K562 (cell line): ENCODE data around the gene TMEM131. TPM values are rescaled to one million over a fixed set of nuclear protein-coding genes. Genes with fewer than 3 reads are reported as not detected.

Source experiments
- ATAC-seq: fragments of 200-7000 bp; cut with Tn5 transposase; 3 replicates; pipeline ENCODE4 v1.9.1; 2020; ENCODE audit warnings: moderate library complexity
- BruUV-seq: library from RNA; stranded (reverse); fragments of 400-500 nt; replicated peaks from 2 replicates; lab custom pipeline; 2021; lab: Mats Ljungman, UMichigan
- CTCF ChIA-PET: fragments of 300-600 bp; formaldehyde crosslinking; extraction: SDS; loops from one replicate; lab custom pipeline; 2021; ENCODE audit warnings: low intra/inter-chr PET ratio; lab: Yijun Ruan, JAX
- POLR2A ChIA-PET: fragments of 300-600, 350-650 bp; sonication (Branson Sonifier 250); formaldehyde crosslinking; extraction: SDS; loops from one replicate; lab custom pipeline; 2021; ENCODE audit warnings: antibody characterized with exemption, inconsistent platforms; lab: Yijun Ruan, JAX
- DNase-seq, 4 experiments: peaks; one replicate each; pipeline versions ENCODE4 v3.0.0 to v3.0.0-alpha.2; 2011 to 2018; ENCODE audit warnings: low spot score in 3 of 4, mixed read lengths in 3 of 4; ENCODE audit errors: extremely low read depth in 1 of 4
- FAIRE-seq: peaks from 2 replicates; lab custom pipeline; 2011; peaks lifted over from hg19 to GRCh38; lab: Jason Lieb, UNC
- H2AFZ ChIP-seq: 2 replicates; pipeline ENCODE4 v1.6.0; 2011; ENCODE audit warnings: low read depth, low read length, control low read depth, inconsistent platforms
- H3K27ac ChIP-seq: fragments of 200-600 bp; 3 replicates; pipeline ENCODE4 v1.8.0; 2011; ENCODE audit warnings: low read depth, mild to moderate bottlenecking, control low read depth, inconsistent platforms, low read length, moderate library complexity, mixed read lengths; ENCODE audit errors: extremely low read depth
- H3K27me3 ChIP-seq, 2 experiments: fragments of 300-600 bp in 1 of 2; 2 replicates in 1 of 2; 3 replicates in 1 of 2; pipeline versions ENCODE4 v1.6.0 to v1.8.0; 2011; ENCODE audit warnings: inconsistent platforms in 2 of 2, low read length in 2 of 2, mild to moderate bottlenecking in 1 of 2, mixed read lengths in 1 of 2, moderate library complexity in 1 of 2; ENCODE audit not compliant: control insufficient read depth in 2 of 2, insufficient read depth in 2 of 2
- H3K36me3 ChIP-seq: fragments of 300-600 bp; 3 replicates; pipeline ENCODE4 v1.8.0; 2011; ENCODE audit warnings: mild to moderate bottlenecking, low read length, inconsistent platforms; ENCODE audit not compliant: control insufficient read depth, insufficient read depth
- H3K4me1 ChIP-seq, 2 experiments: fragments of 200-600 bp in 1 of 2; replicated peaks in 1 of 2; 2 replicates in 1 of 2; 3 replicates in 1 of 2; pipeline versions ENCODE4 v1.5.1 to v1.8.0; 2011; ENCODE audit warnings: inconsistent platforms in 2 of 2, low read length in 2 of 2, mild to moderate bottlenecking in 1 of 2, mixed read lengths in 1 of 2, moderate library complexity in 1 of 2; ENCODE audit not compliant: control insufficient read depth in 2 of 2, insufficient read depth in 2 of 2
- H3K4me2 ChIP-seq: 2 replicates; pipeline ENCODE4 v1.6.1; 2011; ENCODE audit warnings: low read length, control low read depth, inconsistent platforms, mixed read lengths; ENCODE audit not compliant: insufficient read depth
- H3K4me3 ChIP-seq: fragments of 200-600 bp; sonication (generic), shearing (Covaris generic); 2 replicates; pipeline ENCODE4 v1.5.1; 2016; ENCODE audit warnings: control low read depth, inconsistent platforms
- H3K79me2 ChIP-seq: fragments of 200-600 bp; 3 replicates; pipeline ENCODE4 v1.8.0; 2011; ENCODE audit warnings: low read length, inconsistent platforms; ENCODE audit not compliant: control insufficient read depth, insufficient read depth
- H3K9ac ChIP-seq, 2 experiments: 2 replicates each; pipeline versions ENCODE4 v1.6.0 to v1.6.1; 2011; ENCODE audit warnings: low read depth in 2 of 2, low read length in 2 of 2, control low read depth in 1 of 2, inconsistent platforms in 1 of 2, mild to moderate bottlenecking in 1 of 2, mixed read lengths in 1 of 2; ENCODE audit not compliant: insufficient read depth in 1 of 2
- H3K9me1 ChIP-seq: one replicate; pipeline ENCODE4 v1.6.0; 2011; ENCODE audit warnings: inconsistent platforms, mild to moderate bottlenecking, low read length, moderate library complexity; ENCODE audit not compliant: control insufficient read depth, insufficient read depth
- H3K9me3 ChIP-seq: replicated peaks from 2 replicates; pipeline ENCODE4 v1.5.1; 2011; ENCODE audit warnings: low read depth, low read length, inconsistent platforms; ENCODE audit not compliant: control insufficient read depth, insufficient read depth
- H4K20me1 ChIP-seq: replicated peaks from 2 replicates; pipeline ENCODE4 v1.6.1; 2011; ENCODE audit warnings: low read length, inconsistent platforms, mixed read lengths; ENCODE audit not compliant: control insufficient read depth, insufficient read depth
- BCOR ChIP-seq: fragments of 450-650 bp; IDR thresholded peaks from 2 replicates; pipeline ENCODE4 v1.6.1; 2016
- ZFP36 ChIP-seq: fragments of 150-350 bp; IDR thresholded peaks from 2 replicates; pipeline ENCODE4 v1.6.1; 2018; ENCODE audit warnings: low read length, low read depth; ENCODE audit not compliant: partially characterized antibody
- WGBS: fragments of 100-300 bp; shearing (Covaris generic); methylation state at CpG from one replicate; pipeline ENCODE4 v1.1.6; 2016; ENCODE audit warnings: low coverage, mixed read lengths; ENCODE audit not compliant: insufficient coverage; ENCODE audit errors: missing lambda C conversion rate; 5-methylcytosine and 5-hydroxymethylcytosine counted together
- in situ Hi-C: fragments of 300-500 bp; cut with MboI; formaldehyde crosslinking; loops from 4 replicates; pipeline ENCODE4 v1.15.0; 2018; ENCODE audit warnings: inconsistent platforms, mixed read lengths
- intact Hi-C: fragments of 100-400 bp; cut with micrococcal nuclease; formaldehyde crosslinking; loops from 2 replicates; pipeline ENCODE4 v1.14.2; 2022
- polyA plus RNA-seq, 8 experiments: library from polyadenylated mRNA; depleted of rRNA in 4 of 8; stranded (reverse) in 5 of 8; unstranded in 3 of 8; fragments of >200 nt; fragmentation: Nextera tagmentation in 2 of 8; fragmentation: Illumina TruSeq in 1 of 8; extraction: Ambion mirVana in 2 of 8; extraction: Trizol in 1 of 8; gene quantifications; 2 replicates each; pipeline versions ENCODE4 v1.2.1 to v1.2.3, GENCODE V29; 2011 to 2014; ENCODE audit warnings: inconsistent platforms in 1 of 8, missing spikeins in 1 of 8
- total RNA-seq, 7 experiments: library from RNA; depleted of rRNA in 6 of 7; stranded (reverse); fragments of >200 nt in 6 of 7; fragmentation: Illumina TruSeq in 2 of 7; extraction: Trizol in 2 of 7; gene quantifications; 2 replicates each; pipeline versions ENCODE4 v1.2.1 to v1.2.3, GENCODE V29; 2011 to 2021; ENCODE audit warnings: low replicate concordance in 1 of 7
- TF ChIP-seq, protein P1 (sequence below): fragments of 450-650 bp; IDR thresholded peaks from one replicate; pipeline ENCODE4 v1.6.1; 2018; ENCODE audit warnings: mild to moderate bottlenecking, moderate library complexity; ENCODE audit not compliant: partially characterized antibody
- TF ChIP-seq, protein P2 (sequence below): fragments of 450-650 bp; IDR thresholded peaks from 2 replicates; pipeline ENCODE4 v1.6.1; 2018; ENCODE audit not compliant: partially characterized antibody

TMEM131 gene
- total and polyA plus RNA-seq, 9 of the 15 experiments (the other 6 are each of a cell fraction or from before 2014, with no cell fraction given), result 2.5 to 21.1 (median 12.4) TPM

DNA sequence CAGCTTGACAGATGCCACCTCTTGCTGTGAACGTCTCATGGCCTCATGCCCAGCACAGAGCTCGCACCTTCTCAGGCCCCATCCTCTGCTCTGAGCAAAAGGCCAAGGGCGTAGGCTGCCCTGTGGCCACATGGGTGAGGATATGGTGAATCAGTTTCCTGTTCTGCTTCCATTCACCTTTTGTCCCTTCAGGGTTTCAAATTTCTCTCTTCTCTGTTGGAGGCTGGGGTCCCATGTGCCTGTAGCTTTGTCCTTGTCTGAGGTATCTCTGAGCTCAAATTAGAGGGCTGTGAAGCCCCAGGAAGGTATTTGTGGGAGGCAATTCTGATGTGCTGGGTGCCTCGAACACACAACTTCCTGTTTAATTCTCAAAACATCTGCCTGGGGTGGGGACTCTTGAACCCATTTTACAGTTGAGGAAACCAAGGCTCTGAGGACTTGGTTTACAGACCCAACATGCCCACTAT is 253.3 kb downstream of the TMEM131 start:
- ChIA-PET POLR2A (interaction anchor here (0.5 to 1.1 kb wide), 5 partner anchors 9 to 1105 kb away, joined by 3 to 4 read pairs (median 3); partner anchors contain the start of gene ACTR1B), CTCF (no interaction called here)
- no peaks in the 10 kb centered on the region for H3K9me1 ChIP-seq
- FAIRE-seq (no peak), ATAC-seq (no peak), DNase-seq (no peak)
- H3K79me2 ChIP-seq, result no peaks in the 10 kb centered on the region
- peaks cover 10 to 16% of the 10 kb centered on the region in 2 experiments for H3K4me1 ChIP-seq
- H3K27ac ChIP-seq, result no peak overlapping the region
- H3K27me3 ChIP-seq, result peaks cover 5 to 22% of the 10 kb centered on the region in 2 experiments; a peak in 3 of 5 replicates
- H4K20me1 ChIP-seq, result no peaks in the 10 kb centered on the region
- TF ChIP-seq BCOR, result 0 out of 2 replicates have a peak, but pooled peaks have one; percentile 54
- TF ChIP-seq, protein P1, sequence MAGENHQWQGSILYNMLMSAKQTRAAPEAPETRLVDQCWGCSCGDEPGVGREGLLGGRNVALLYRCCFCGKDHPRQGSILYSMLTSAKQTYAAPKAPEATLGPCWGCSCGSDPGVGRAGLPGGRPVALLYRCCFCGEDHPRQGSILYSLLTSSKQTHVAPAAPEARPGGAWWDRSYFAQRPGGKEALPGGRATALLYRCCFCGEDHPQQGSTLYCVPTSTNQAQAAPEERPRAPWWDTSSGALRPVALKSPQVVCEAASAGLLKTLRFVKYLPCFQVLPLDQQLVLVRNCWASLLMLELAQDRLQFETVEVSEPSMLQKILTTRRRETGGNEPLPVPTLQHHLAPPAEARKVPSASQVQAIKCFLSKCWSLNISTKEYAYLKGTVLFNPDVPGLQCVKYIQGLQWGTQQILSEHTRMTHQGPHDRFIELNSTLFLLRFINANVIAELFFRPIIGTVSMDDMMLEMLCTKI, result no peak
- H3K4me2 ChIP-seq, result no peak overlapping the region
- in situ Hi-C loops (no loop called here), intact Hi-C loops (loop anchor here (10.0 kb wide), 2 partner anchors 148 to 642 kb away; no protein-coding TSS in a partner anchor)
- H3K9ac ChIP-seq, result no peak overlapping the region
- no TSS peak for BruUV-seq
- H3K4me3 ChIP-seq, result no peak overlapping the region
- H3K9me3 ChIP-seq, result no peaks in the 10 kb centered on the region
- no peaks in the 10 kb centered on the region for H3K36me3 ChIP-seq
- no peak overlapping the region for H2AFZ ChIP-seq
- WGBS, result 82% methylated on average over 4 of the region's 4 CpGs

DNA sequence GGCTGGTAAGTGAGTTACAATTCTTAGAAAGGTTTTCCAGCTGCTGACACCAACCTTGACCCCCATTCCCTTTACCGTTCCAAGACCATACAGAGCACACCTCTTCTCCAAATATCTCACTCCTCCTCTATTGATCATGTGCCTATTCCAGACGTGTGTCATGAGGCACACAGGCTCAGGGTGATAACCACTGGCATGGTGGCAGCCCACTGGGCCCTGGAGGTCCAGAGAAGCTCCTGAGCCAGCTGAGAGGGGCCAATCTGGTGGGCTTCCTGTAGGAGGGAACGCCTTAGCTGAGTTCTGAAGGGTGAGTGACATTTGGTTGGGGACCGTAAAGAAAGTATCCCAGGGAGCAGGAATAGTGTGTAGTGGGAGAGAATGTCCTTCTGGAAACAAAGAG is 254.1 kb downstream of the TMEM131 start:
- in situ Hi-C loops, result no loop called here
- POLR2A ChIA-PET, result interaction anchor here (1.5 kb wide), 1 partner anchor 32 kb away, joined by 3 read pairs; no protein-coding TSS in a partner anchor

More for the DNA sequence above, 254.1 kb downstream of the TMEM131 start:
- no peaks in the 10 kb centered on the region for H3K36me3 ChIP-seq
- peaks cover 10 to 16% of the 10 kb centered on the region in 2 experiments; a peak in 4 of 5 replicates for H3K4me1 ChIP-seq
- TF ChIP-seq ZFP36, result peak; percentile 75
- TF ChIP-seq, protein P2, sequence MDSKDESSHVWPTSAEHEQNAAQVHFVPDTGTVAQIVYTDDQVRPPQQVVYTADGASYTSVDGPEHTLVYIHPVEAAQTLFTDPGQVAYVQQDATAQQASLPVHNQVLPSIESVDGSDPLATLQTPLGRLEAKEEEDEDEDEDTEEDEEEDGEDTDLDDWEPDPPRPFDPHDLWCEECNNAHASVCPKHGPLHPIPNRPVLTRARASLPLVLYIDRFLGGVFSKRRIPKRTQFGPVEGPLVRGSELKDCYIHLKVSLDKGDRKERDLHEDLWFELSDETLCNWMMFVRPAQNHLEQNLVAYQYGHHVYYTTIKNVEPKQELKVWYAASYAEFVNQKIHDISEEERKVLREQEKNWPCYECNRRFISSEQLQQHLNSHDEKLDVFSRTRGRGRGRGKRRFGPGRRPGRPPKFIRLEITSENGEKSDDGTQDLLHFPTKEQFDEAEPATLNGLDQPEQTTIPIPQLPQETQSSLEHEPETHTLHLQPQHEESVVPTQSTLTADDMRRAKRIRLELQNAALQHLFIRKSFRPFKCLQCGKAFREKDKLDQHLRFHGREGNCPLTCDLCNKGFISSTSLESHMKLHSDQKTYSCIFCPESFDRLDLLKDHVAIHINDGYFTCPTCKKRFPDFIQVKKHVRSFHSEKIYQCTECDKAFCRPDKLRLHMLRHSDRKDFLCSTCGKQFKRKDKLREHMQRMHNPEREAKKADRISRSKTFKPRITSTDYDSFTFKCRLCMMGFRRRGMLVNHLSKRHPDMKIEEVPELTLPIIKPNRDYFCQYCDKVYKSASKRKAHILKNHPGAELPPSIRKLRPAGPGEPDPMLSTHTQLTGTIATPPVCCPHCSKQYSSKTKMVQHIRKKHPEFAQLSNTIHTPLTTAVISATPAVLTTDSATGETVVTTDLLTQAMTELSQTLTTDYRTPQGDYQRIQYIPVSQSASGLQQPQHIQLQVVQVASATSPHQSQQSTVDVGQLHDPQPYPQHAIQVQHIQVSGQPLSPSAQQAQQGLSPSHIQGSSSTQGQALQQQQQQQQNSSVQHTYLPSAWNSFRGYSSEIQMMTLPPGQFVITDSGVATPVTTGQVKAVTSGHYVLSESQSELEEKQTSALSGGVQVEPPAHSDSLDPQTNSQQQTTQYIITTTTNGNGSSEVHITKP, result no peak
- no peaks in the 10 kb centered on the region for H3K9me1 ChIP-seq
- H3K4me3 ChIP-seq, result no peak overlapping the region
- FAIRE-seq (no peak), DNase-seq (no peak), ATAC-seq (no peak)
- CTCF ChIA-PET, result no interaction called here
- H4K20me1 ChIP-seq, result no peaks in the 10 kb centered on the region
- intact Hi-C loops, result loop anchor here (10.0 kb wide), 2 partner anchors 147 to 643 kb away; no protein-coding TSS in a partner anchor
- H3K27ac ChIP-seq, result no peak overlapping the region
- H3K79me2 ChIP-seq, result no peaks in the 10 kb centered on the region
- no peak overlapping the region for H3K9ac ChIP-seq
- H3K27me3 ChIP-seq, result peaks cover 8 to 30% of the 10 kb centered on the region in 2 experiments; a peak in 3 of 5 replicates
- WGBS, result 61% methylated on average over 4 of the region's 4 CpGs
- no peak overlapping the region for H3K4me2 ChIP-seq
- H3K9me3 ChIP-seq, result no peaks in the 10 kb centered on the region
- BruUV-seq, result no TSS peak
- H2AFZ ChIP-seq, result peak overlapping the region; percentile 36; the same call in 1 of the 2 replicates
